Posterior vena cava (tissue), 2 donors: Measurements from ENCODE around the gene ANO8. TPM values are rescaled to one million over a fixed set of nuclear protein-coding genes. Genes with fewer than 3 reads are reported as not detected.

ENCODE experiments used
- DNase-seq: peaks from one replicate; pipeline ENCODE4 v3.0.0-alpha.2; 2020; ENCODE audit warnings: low spot score
- intact Hi-C, 2 donors: fragments of 100-400 bp; cut with DNase I; formaldehyde crosslinking; loops; one replicate each; pipeline versions ENCODE4 v1.14.1 to v1.14.2; 2022 to 2023
- total RNA-seq, 2 donors: library from RNA; stranded (reverse); fragmentation: NEBNext Ultra II Directional; extraction: Animal tissue kit (Norgen Biotek cat#: 25700); gene quantifications; one replicate each; pipeline ENCODE4 v1.2.1, GENCODE V29; 2021
- donor health status: DM: yes; HTN: yes; CAD: no.
- donor health status: DM: yes; HTN: yes; CAD: no.

Gene ANO8
- total RNA-seq, 2 donors from 2014 or later: 9.8 to 10.0 TPM

DNA sequence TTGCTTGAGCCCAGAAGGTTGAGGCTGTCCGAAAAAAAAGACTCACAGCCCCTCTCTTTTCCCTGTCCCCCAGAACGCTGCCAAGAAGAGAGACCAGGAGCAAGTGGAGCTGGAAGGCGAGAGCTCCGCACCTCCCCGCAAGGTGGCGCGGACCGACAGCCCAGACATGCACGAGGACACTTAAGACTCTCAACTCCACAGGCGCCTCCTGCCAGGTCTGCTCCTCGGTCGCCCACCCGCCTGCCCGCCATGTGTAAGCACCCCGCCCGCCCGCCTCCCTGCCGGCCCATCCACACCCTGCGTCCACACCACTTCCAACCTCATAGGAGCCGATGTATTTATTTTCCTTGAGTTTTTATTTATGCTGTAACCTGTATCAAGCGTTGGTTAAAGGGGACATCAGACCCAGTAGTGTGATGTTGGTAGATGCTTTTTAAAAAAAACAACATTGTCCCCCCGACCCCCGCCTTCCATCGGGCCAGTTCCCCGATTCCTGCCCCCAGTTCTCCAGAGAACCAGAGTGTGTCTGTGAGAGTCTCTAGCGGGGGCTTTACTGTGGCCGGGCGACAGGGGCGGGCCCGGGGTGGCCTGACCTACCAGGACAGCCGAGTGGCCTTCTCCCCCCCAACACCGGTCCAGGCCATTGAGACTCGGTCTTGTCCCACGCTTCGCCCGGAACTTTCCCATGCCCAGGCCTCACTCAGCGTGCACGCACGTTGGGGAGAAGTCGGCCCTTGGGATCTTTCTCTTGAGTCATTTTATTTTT is 15.0 kb downstream of the ANO8 start:
- intact Hi-C loops: no loop called here
- DNase-seq: peak; percentile 77

DNA sequence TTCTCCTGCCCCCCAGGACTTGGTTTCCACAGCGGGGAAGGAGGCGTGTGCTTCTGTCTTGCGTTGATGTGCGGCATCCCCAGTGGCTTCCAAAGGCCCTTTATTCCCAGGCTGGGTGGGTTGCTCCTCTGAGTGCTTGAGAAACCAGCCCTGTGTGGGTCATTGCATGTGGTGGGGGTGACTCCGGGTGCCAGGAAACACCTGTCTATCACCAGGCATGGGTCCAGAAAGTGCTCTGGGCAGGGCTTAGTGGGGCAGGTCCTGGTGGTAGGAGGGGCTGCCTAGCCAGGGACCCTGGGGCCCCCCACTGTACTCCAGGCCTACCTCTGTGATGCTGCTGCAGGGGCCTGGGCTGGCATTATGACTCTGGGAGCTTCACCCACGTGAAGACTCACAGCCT is 15.7 kb downstream of the ANO8 start:
- DNase-seq: no peak
- intact Hi-C loops: no loop called here

DNA sequence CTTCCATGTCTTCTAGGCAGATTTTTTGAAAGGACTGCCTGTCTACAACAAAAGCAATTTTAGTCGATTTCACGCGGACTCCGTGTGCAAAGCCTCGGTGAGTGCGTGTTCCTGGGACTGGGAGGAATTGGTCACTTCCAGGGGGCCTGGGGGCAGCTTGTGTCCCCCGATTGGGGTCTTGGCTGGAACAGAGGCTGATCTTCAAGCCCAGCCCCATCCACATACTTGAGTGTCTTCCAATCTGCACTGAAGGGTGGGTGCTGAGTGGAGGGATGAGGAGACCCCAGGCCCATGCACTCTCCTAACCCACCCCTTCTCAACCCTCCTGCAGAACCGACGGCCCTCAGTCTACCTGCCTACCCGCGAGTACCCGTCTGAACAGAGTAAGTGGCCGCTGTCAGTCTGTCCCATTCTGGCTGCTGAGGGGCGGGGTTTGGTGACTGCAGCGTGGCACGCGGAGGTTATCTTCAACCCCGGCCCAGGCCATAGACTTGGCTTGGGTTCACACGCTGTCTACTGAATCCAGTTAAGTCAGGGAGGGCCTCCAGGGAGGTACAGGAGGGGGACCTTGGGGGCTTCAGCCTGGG is 20.6 kb downstream of the ANO8 start:
- no peak for DNase-seq
- intact Hi-C loops: no loop called here

DNA sequence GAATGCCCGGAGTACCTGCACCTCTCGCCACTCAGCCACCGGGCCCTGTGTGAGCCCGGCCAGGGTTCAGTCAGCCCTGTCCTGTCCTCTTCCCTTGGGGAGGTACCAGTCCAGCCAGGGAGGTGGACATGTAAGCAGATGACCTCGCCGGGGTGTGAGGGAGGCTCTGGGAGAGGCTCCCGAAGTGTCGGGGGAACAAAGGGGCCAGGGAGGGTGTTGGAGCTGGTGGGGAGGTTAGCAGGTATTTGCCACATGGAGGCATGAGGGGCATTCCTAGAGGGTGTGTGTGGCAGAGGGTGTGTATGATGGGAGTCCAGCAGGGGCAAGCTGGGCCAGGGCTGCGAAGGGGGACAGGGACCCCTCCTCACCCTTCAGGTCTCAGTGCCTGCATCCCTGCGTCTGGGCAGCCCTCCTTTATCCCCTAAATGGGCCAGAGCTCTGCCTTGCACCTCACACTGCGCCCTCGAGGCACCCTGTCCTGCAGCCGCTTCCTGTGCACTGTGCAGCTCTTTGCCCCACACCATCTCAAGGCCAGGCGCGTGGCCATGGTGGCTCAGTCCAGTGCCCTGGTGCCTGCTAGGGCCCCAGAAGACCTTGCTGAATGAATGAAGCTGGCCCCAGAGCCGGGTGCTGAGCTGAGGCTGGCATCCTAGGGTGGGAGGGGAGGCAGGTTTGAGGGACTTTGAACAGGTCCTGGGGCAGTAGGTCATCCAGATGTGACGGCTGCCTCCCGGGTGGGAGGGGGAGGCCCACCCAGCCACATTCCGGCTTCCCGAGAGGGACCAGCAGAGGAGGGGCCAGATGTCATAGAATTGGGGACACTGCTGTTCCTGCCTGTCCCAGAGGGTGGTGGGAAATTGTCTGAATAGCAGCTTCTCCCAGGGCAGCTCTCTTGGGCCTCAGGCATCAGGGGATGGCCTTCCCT is 22.2 kb downstream of the ANO8 start:
- intact Hi-C loops: no loop called here
- DNase-seq: no peak

DNA sequence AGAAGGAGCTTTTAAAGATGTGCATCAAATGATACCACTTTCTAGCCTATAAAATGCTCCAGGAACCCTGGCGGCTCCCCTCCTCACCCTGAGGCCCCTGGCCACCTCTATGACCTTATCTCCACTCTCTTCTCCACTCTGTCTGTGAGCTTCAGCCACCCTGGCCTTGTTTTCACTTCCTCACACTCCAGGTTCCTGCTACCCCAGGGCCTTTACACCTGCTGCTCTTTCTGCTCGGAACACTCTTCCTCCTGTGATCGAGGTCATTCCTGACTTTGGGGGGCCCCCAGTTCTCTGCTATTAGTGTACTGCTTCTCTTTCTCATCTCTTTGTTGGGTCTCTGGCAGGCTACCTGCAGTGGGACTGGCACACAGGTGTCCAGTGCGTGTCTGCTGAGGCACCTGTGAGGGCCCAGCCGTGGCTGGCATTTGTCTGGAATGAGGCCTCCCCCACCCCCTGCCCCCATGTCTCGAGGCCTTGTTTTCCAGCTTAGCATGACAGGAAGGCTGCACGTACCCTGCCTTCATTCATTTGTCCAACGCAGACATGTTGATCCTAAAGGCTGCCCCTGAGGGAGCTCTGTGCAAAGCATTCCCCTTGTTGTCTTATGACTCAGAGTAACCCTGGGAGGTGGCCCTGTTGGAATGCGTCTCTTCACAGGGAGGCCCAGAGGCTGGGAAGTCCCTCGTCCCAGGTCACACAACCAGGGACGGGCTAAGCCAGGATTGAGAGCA is 23.0 kb downstream of the ANO8 start:
- intact Hi-C loops: no loop called here
- DNase-seq: no peak

DNA sequence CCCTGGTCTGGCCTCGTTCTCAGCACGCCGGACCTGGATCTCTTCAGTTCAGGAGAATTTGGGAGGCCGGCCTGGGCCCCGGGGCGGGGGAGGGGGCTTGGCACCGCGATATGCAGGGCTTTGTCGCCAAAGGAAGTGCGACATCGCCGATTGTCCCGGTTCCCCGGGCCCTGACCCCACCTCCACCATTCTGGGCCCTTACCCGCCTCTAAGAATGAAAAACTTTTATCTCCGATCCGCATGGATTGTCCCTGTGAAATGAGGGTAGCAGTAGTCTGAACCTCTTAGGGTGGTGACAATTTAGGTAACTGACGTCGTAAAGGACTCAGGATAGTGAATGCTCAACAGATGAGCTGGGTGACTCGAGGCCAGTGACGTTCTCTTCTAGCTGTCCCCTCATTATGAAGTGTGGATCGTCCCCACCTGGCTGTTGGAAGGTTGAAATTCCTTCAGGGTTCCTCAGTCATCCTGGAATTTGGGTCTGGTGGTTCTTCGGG is 24.6 kb downstream of the ANO8 start:
- no peak for DNase-seq
- intact Hi-C loops: no loop called here

DNA sequence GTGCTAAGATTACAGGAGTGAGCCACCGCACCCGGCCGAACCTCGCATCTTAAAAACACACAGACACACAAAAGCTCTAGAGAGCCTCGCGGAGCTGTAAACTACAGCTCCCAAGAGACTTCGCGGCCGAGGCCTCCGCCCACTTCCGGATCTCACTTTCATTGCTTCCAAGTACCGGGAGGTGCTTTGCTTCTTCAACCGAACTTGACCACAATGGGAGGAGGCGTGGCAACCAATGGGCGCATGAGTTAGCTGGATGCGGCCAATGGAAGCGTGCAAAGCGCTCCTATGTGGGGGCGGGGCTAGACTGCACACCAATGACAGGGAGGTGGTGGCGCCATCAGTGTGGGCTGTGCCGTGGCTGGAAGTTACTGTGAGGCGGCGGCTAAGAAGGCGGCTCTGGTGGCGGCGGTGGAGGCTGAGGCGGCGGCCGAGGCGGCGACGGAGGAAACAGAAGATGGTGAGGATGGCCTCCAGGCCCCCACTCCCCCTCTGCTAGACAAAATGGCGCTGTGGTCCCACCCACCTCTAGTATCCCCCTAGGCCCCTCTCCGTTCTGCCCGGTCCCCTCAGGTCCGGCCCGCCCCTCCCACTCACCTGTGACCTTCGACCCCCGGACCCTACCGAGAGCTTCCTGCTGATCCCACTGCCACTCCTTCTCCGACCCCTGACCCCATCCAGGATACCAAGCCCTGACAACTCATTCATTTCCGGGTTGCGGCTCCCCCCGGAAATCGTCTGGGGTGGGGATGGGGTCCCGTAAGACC is 25.3 kb downstream of the ANO8 start, which contains the start of gene DDA1:
Gene DDA1 (plus strand): TSS at position 366 of the 767 bp plus-strand sequence. CDS start 92 bp downstream, at position 458.
- intact Hi-C loops: no loop called here
- peak; percentile 100 for DNase-seq

DNA sequence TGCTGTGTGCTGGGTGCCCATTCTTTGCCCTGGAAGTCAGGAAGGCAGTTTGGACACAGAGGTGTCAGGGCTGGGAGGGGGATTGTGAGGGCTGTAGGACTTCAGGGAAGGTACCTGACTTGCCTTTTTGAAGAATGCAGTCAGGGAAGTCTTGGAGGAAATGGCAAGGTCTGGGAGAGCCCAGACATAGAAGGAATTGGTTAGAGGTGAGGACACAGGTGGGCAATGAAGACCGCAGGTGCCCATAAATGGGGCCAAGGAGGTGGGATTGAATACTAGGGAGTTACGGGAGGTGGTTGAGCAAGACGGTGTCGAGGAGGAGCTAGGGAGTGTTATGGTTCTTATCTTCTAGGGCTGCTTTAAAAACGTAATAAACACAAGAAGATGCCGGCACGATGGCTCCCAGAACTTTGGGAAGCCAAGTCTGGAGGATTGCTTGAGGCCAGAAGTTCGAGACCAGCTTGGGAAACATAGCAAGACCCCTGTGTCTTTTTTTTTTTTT is 26.7 kb downstream of the ANO8 start:
- intact Hi-C loops: no loop called here
- no peak for DNase-seq

DNA sequence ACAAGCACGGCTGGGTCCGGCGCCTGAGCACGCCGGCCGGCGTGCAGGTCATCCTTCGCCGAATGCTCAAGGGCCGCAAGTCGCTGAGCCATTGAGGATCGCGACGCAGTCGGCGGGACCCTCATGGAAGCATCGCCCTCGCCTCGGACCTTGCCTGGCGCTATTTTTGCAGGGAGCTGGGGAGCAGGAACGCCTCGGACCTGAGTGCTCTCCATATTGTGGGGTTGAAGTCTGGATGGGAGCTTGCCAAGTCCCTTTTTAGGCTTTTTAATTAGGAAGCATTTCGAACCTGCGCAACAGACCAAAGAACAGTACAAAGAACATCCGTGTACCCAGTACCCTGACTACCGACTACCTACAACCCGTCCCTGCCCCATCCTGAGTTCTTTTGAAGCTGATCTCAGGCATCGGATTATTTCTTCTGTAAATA is 28.4 kb downstream of the ANO8 start:
- peak; percentile 81 for DNase-seq
- intact Hi-C loops: no loop called here

DNA sequence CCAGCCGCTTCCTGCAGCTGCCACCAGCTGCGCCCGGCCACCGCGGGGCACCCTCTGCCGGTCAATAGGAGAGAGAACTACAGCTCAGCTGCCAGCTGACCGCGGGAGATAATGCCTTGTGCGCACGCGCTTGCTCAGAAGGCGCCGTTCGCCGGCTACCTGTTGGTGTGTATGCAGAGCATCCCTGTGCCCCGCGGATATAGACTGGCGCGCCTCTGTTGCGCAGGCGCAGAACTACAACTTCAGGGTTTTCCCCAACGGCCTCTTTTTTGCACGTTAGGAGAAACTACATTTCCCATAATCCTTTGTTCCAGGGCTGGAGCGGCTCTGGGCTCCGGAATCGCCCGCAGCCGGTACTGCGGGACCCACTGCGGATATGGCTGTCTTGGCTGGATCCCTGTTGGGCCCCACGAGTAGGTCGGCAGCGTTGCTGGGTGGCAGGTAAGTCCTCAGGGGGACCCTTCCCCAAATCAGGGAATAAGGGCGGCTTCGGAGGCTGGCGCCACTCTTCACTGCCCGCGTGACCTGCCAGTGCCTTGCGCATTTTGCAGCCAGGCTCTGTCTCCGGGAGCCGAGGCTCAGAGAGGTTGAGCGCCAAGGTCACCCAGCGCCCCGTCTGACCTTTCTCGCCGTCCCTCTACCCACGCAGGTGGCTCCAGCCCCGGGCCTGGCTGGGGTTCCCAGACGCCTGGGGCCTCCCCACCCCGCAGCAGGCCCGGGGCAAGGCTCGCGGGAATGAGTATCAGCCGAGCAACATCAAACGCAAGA is 29.0 kb downstream of the ANO8 start, which contains the start of gene MRPL34:
Gene MRPL34 (plus strand): TSS at position 356 of the 768 bp plus-strand sequence. CDS start 21 bp downstream, at position 377.
- DNase-seq: peak; percentile 98
- intact Hi-C loops: no loop called here

DNA sequence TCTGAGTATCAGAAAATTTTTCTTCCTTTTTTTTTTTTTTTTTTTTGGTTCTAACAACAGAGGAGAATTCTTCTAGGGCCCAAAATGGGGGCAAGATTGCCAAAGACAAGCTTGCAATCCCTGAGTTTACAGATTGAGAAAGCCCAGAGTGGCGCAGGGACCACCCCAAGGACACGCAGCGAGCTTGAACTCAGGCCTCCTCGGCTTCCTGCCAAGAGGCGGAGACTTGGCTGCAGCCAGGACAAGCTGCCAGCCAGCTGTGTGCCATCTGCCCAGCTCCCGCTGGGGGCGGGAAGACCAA is 29.5 kb downstream of the ANO8 start:
- intact Hi-C loops: no loop called here
- DNase-seq: no peak

DNA sequence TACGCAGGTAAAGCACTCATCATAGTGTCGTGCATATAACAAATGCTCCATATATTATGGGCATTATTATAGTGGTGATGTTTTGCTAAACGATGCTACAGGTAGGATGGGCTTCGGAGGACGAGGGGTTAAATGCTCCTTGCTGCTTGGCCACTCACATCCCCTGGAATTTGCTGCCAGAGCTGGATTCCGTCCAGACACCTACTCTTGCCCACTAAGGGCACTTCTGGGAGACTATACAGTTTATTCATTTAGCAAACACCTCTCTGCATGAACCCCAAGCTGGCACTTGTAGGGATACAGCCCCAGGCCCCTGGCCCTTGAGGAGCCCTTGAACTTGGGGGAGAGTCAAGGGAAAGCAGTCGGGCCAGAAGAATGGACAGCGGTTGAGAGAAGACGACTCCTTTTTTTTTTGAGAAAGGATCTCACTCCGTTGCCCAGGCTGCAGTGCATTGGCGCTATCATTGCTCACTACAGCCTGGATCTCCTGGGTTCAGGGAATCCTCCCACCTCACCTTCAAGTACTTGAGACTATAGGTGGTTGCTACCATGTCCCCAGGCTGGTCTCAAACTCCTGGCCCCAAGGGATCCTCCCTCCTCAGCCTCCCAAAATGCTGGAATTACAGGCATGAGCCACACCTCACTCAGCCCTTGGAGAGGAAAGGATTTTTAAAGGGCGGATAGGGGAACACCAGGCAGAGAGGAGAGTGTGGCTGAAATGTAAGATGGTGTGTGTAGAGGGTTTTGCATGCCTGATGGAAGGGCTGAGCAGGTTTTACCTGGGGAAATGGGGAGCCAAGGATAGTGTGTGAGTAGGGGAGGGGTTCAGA is 30.1 kb downstream of the ANO8 start:
- no peak for DNase-seq
- intact Hi-C loops: no loop called here

DNA sequence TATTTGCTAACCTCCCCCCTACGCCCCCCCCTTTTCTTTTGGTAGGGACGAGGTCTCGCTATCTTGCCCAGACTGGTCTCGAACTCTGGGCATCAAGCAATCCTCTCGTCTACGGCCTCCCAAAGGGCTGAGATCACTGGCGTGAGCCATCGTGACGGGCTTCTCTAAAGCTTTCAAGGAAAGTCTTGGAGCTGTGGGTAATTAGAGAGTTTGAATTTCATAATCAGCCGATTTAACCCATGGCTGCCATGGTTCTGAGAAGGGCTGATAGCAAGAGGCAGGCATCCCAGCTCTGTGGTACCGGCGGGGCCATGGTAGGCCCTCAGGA is 30.8 kb downstream of the ANO8 start:
- intact Hi-C loops: no loop called here
- DNase-seq: no peak

DNA sequence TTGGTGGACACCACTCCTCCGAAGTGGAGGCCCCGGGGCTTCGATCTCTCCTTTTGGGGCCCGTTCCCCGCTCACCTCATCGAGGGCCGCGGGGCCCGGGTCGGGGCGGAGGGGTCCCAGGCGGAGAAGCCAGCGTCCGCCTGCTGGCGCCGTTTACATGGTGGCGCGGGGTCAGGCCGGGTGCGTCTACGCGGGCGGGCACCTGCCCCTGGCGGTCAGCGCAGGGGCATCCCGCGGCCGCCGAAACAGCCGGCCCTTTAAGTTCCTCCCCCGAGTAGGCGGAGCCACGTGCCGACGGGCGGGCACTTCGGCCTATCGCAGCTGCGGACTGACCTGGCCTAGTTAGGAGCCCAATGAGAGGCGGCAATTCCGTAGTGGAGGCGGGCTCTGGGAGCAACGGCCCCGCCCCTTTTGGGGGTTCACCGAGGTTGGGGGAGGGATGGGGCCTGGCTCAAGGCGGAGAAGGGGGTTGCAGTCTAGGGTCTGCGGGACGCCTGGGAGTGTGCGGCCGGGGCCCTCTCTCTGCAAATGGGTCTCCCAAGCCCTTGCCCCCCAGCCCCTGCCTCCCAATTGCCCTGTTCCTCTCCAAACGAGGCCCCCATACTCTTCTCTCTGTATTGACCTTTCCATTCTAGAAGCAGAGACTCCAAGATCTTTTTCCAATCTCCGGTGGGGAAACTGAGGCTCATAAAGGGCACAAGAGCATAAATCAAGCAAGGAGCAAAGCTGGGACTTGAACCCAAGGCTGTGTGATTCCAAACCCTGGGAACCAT is 31.3 kb downstream of the ANO8 start, which contains the start of gene ABHD8:
Gene ABHD8 (minus strand): TSS at position 259 of the 773 bp plus-strand sequence. CDS start 1,809 bp downstream, outside the sequence.
- DNase-seq: peak; percentile 99
- intact Hi-C loops: no loop called here

DNA sequence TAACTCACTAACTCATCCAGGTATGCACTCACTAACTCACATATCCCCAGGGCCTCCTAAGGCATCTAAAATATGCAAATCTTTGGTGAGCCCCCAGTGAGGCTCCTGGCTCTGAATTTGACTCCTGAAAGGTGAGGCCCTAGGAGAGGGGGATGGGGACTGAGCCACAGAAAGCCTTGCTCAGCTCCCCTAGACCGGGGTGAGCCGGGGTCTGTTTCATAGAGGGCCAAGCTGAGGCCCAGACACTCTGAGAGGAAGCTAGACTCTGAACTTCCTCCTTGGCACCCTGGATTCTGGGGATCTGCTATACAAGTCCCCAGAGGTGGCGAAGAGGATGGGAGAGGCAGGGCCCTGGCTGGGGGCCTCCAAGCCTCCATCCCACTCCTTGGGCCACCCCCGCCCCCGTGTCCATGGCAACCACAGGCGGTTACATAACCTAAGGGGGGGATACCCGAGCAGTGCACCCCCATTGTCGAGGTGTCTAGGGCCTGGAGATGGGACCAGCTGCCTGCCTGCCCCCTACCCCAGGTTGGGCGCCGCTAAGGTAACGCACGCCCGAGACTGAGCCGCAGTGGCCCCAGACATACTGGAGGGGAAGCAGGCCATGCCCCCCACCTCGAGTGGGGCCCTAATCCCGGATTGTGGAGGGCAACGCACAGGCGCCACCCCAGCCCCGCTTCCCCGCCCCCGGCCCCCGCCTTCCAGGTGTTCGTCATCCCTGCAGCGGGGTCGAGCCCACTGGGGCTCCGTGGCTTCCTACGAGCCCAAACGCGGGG is 32.1 kb downstream of the ANO8 start:
- intact Hi-C loops: no loop called here
- DNase-seq: no peak
